HepG2 (cell line): Measurements from ENCODE around the gene UQCRC2. TPM values are rescaled to one million over a fixed set of nuclear protein-coding genes. Genes with fewer than 3 reads are reported as not detected.

Source experiments
- CAMTA2 ChIP-seq: sonication (generic); formaldehyde crosslinking; IDR thresholded peaks from 2 replicates; pipeline ENCODE4 v1.4.0; 2020; ENCODE audit warnings: mild to moderate bottlenecking, missing genetic modification reagents, borderline replicate concordance
- ELF3 ChIP-seq: IDR thresholded peaks from 2 replicates; pipeline ENCODE4 v1.6.1; 2016; ENCODE audit warnings: missing genetic modification reagents, missing compliant biosample characterization
- GLI4 ChIP-seq: sonication (generic); formaldehyde crosslinking; IDR thresholded peaks from 2 replicates; pipeline ENCODE4 v1.5.1; 2020; ENCODE audit warnings: missing genetic modification reagents, mild to moderate bottlenecking, moderate library complexity, borderline replicate concordance
- GTF3A ChIP-seq: sonication (generic); formaldehyde crosslinking; conservative IDR thresholded peaks from 2 replicates; pipeline ENCODE4 v1.4.0; 2020; ENCODE audit warnings: mild to moderate bottlenecking, missing genetic modification reagents
- HOXA9 ChIP-seq: sonication (generic); formaldehyde crosslinking; IDR thresholded peaks from 2 replicates; pipeline ENCODE4 v1.8.1; 2022; ENCODE audit warnings: missing genetic modification reagents, mild to moderate bottlenecking, moderate library complexity, borderline replicate concordance
- KAT2B ChIP-seq: fragments of 150-350 bp; IDR thresholded peaks from 2 replicates; pipeline ENCODE4 v1.6.1; 2014; ENCODE audit warnings: low read depth, low read length, borderline replicate concordance
- MBNL3 ChIP-seq: fragments of 250-450 bp; sonication (Bioruptor Pico); conservative IDR thresholded peaks from 2 replicates; pipeline ENCODE4 v1.8.0; 2022; ENCODE audit warnings: mild to moderate bottlenecking, inconsistent platforms
- NCOA5 ChIP-seq: sonication (generic); formaldehyde crosslinking; IDR thresholded peaks from 2 replicates; pipeline ENCODE4 v1.4.0; 2020; ENCODE audit warnings: missing genetic modification reagents
- SCMH1 ChIP-seq: sonication (generic); formaldehyde crosslinking; IDR thresholded peaks from 2 replicates; pipeline ENCODE4 v1.9.0; 2021; ENCODE audit warnings: missing genetic modification reagents, mild to moderate bottlenecking, borderline replicate concordance
- TGIF2 ChIP-seq: IDR thresholded peaks from 2 replicates; pipeline ENCODE4 v1.6.1; 2016; ENCODE audit warnings: control low read depth, missing compliant biosample characterization
- ZNF101 ChIP-seq: sonication (generic); formaldehyde crosslinking; IDR thresholded peaks from 2 replicates; pipeline ENCODE4 v1.4.0; 2020; ENCODE audit warnings: mild to moderate bottlenecking, low read depth, missing genetic modification reagents, borderline replicate concordance
- ZNF44 ChIP-seq: sonication (generic); formaldehyde crosslinking; IDR thresholded peaks from 2 replicates; pipeline ENCODE4 v1.5.1; 2020; ENCODE audit warnings: mild to moderate bottlenecking, missing genetic modification reagents
- ZNF841 ChIP-seq: sonication (generic); formaldehyde crosslinking; IDR thresholded peaks from 2 replicates; pipeline ENCODE4 v1.8.1; 2023; ENCODE audit warnings: missing genetic modification reagents, borderline replicate concordance
- polyA plus RNA-seq, 8 experiments: library from polyadenylated mRNA; depleted of rRNA in 3 of 8; stranded (reverse) in 7 of 8; unstranded in 1 of 8; fragments of >200 nt; fragmentation: Illumina TruSeq in 4 of 8; extraction: Trizol in 4 of 8; gene quantifications; 2 replicates each; pipeline versions ENCODE4 v1.2.1 to v1.2.3, GENCODE V29; 2011 to 2016; ENCODE audit warnings: low read depth in 4 of 8, missing spikeins in 1 of 8, mixed read lengths in 1 of 8; ENCODE audit not compliant: insufficient read depth in 1 of 8
- total RNA-seq, 5 experiments: library from RNA; depleted of rRNA; stranded (reverse); fragments of >200 nt; fragmentation: Illumina TruSeq; extraction: Trizol; gene quantifications; 2 replicates each; pipeline ENCODE4 v1.2.3, GENCODE V29; 2016; ENCODE audit warnings: low read depth in 1 of 5
- TF ChIP-seq, protein P1 (sequence below): fragments of 450-650 bp; IDR thresholded peaks from 2 replicates; pipeline ENCODE4 v1.6.1; 2017; ENCODE audit warnings: mild to moderate bottlenecking
- TF ChIP-seq, protein P2 (sequence below): sonication (generic); formaldehyde crosslinking; IDR thresholded peaks from 2 replicates; pipeline ENCODE4 v1.8.0; 2022; ENCODE audit warnings: missing genetic modification reagents, mild to moderate bottlenecking, moderate library complexity, borderline replicate concordance
- TF ChIP-seq, protein P3 (sequence below): sonication (generic); formaldehyde crosslinking; conservative IDR thresholded peaks from 2 replicates; pipeline ENCODE4 v1.4.0; 2020; ENCODE audit warnings: missing genetic modification reagents
- TF ChIP-seq, protein P4 (sequence below): IDR thresholded peaks from 2 replicates; pipeline ENCODE4 v1.6.1; 2016; ENCODE audit warnings: low read depth, borderline replicate concordance
- TF ChIP-seq, protein P5 (sequence below): sonication (generic); formaldehyde crosslinking; IDR thresholded peaks from 2 replicates; pipeline ENCODE4 v1.4.0; 2020; ENCODE audit warnings: missing genetic modification reagents

The UQCRC2 gene
- total and polyA plus RNA-seq, 2 of the 13 experiments (the other 11 are each of a cell fraction or from before 2014, with no cell fraction given) = 442 to 536 TPM

DNA sequence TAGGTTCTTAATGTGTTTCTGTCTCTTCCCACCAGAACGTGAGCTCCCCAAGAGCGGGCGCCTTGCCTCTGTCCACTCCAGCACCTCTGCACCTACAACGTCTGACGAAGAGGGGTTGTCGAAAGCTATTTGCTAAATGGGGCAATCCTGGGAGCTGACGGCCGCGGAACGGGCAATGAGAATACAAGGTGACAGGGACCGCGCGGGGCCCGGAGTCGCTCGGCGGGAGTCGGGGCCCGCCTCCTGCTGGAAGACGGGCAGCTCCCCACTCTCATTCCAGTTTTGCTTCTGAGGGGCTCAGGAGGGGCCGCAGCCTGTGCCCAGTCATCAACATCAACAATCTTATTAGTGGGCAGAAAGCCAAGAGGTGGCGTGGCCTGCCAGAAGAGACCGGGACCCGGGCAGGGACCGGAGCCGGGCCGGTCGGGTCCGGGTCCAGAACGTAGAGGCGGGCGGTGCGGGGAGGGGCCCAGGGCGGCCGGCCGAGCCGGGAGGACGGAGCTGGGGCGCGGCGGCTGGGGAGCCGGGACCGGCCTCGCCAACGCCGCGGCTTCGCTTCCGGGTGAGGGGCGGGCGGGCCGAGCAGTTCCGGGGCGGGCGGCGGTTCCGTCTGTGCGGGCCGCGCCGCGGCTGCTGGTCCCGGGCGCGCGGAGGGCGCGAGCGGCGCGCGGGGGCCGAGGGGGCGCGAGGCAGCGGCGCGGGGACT, 54.5 kb downstream of the UQCRC2 start, which contains the start of gene MOSMO (continued):
- TF ChIP-seq, protein P1, sequence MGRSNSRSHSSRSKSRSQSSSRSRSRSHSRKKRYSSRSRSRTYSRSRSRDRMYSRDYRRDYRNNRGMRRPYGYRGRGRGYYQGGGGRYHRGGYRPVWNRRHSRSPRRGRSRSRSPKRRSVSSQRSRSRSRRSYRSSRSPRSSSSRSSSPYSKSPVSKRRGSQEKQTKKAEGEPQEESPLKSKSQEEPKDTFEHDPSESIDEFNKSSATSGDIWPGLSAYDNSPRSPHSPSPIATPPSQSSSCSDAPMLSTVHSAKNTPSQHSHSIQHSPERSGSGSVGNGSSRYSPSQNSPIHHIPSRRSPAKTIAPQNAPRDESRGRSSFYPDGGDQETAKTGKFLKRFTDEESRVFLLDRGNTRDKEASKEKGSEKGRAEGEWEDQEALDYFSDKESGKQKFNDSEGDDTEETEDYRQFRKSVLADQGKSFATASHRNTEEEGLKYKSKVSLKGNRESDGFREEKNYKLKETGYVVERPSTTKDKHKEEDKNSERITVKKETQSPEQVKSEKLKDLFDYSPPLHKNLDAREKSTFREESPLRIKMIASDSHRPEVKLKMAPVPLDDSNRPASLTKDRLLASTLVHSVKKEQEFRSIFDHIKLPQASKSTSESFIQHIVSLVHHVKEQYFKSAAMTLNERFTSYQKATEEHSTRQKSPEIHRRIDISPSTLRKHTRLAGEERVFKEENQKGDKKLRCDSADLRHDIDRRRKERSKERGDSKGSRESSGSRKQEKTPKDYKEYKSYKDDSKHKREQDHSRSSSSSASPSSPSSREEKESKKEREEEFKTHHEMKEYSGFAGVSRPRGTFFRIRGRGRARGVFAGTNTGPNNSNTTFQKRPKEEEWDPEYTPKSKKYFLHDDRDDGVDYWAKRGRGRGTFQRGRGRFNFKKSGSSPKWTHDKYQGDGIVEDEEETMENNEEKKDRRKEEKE = no peak
- TF ChIP-seq ZNF841 (CRISPR knock-in tag) (no peak), ZNF44 (CRISPR knock-in tag) (no peak), ELF3 (no peak), SCMH1 (CRISPR knock-in tag) (no peak), HOXA9 (CRISPR knock-in tag) (no peak), GTF3A (CRISPR knock-in tag) (no peak), KAT2B (no peak), GLI4 (peak; percentile 56; the same call in 1 of the 2 replicates), MBNL3 (CRISPR knock-in tag) (no peak), NCOA5 (CRISPR knock-in tag) (peak; percentile 67; the same call in 1 of the 2 replicates), CAMTA2 (CRISPR knock-in tag) (no peak; the same call in 1 of the 2 replicates), TGIF2 (CRISPR knock-in tag) (peak; percentile 77), ZNF101 (CRISPR knock-in tag) (no peak)
- TF ChIP-seq, protein P2, sequence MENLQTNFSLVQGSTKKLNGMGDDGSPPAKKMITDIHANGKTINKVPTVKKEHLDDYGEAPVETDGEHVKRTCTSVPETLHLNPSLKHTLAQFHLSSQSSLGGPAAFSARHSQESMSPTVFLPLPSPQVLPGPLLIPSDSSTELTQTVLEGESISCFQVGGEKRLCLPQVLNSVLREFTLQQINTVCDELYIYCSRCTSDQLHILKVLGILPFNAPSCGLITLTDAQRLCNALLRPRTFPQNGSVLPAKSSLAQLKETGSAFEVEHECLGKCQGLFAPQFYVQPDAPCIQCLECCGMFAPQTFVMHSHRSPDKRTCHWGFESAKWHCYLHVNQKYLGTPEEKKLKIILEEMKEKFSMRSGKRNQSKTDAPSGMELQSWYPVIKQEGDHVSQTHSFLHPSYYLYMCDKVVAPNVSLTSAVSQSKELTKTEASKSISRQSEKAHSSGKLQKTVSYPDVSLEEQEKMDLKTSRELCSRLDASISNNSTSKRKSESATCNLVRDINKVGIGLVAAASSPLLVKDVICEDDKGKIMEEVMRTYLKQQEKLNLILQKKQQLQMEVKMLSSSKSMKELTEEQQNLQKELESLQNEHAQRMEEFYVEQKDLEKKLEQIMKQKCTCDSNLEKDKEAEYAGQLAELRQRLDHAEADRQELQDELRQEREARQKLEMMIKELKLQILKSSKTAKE (CRISPR knock-in tag) = no peak
- TF ChIP-seq, protein P3, sequence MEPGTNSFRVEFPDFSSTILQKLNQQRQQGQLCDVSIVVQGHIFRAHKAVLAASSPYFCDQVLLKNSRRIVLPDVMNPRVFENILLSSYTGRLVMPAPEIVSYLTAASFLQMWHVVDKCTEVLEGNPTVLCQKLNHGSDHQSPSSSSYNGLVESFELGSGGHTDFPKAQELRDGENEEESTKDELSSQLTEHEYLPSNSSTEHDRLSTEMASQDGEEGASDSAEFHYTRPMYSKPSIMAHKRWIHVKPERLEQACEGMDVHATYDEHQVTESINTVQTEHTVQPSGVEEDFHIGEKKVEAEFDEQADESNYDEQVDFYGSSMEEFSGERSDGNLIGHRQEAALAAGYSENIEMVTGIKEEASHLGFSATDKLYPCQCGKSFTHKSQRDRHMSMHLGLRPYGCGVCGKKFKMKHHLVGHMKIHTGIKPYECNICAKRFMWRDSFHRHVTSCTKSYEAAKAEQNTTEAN (CRISPR knock-in tag) = 0 out of 2 replicates have a peak, but pooled peaks have one; percentile 37
- TF ChIP-seq, protein P4, sequence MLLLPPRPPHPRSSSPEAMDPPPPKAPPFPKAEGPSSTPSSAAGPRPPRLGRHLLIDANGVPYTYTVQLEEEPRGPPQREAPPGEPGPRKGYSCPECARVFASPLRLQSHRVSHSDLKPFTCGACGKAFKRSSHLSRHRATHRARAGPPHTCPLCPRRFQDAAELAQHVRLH (CRISPR knock-in tag) = peak; percentile 33; the same call in 1 of the 2 replicates
- TF ChIP-seq, protein P5, sequence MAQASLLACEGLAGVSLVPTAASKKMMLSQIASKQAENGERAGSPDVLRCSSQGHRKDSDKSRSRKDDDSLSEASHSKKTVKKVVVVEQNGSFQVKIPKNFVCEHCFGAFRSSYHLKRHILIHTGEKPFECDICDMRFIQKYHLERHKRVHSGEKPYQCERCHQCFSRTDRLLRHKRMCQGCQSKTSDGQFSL (CRISPR knock-in tag) = no peak; the same call in 1 of the 2 replicates
